Measurements from ENCODE around the gene ACKR4. TPM values are rescaled to one million over a fixed set of nuclear protein-coding genes. Genes with fewer than 3 reads are reported as not detected.

ACKR4 gene
- polyA plus RNA-seq, 1 of the 3 experiments (the other 2 are of a cell fraction): 0.10 TPM

- TF ChIP-seq ZBTB33 (IDR thresholded peaks at IDR 0.05; ENCODE audit: borderline replicate concordance, low read depth) (no peak), USF1 (IDR thresholded peaks at IDR 0.05; ENCODE audit: borderline replicate concordance, low read depth) (no peak), RCOR1 (IDR thresholded peaks at IDR 0.05; ENCODE audit: low read length) (no peak), USF2 (IDR thresholded peaks at IDR 0.05; ENCODE audit: borderline replicate concordance, low read depth, low read length) (no peak), TEAD4 (IDR thresholded peaks at IDR 0.05; ENCODE audit: borderline replicate concordance, insufficient read depth) (no peak), FOSL2 (IDR thresholded peaks at IDR 0.05; ENCODE audit: borderline replicate concordance, low read depth) (no peak), RFX5 (IDR thresholded peaks at IDR 0.05; ENCODE audit: low read length) (no peak), SIN3A (IDR thresholded peaks at IDR 0.05; ENCODE audit: borderline replicate concordance, low read depth, low read length) (no peak), EP300 (IDR thresholded peaks at IDR 0.05; ENCODE audit: borderline replicate concordance in 1 of 2, low read depth in 1 of 2, low read length in 1 of 2) (peak; percentile 14 to 31; a peak in 1 of 4 replicates), RAD21 (IDR thresholded peaks at IDR 0.05; ENCODE audit: low read length) (no peak), RXRA (IDR thresholded peaks at IDR 0.05; ENCODE audit: borderline replicate concordance, low read depth) (no peak), SMC3 (IDR thresholded peaks at IDR 0.05; ENCODE audit: low read depth, low read length) (no peak), PBX3 (IDR thresholded peaks at IDR 0.05) (peak; percentile 68; the same call in 1 of the 2 replicates), NFIC (IDR thresholded peaks at IDR 0.05; ENCODE audit: borderline replicate concordance) (peak; percentile 23; the same call in 1 of the 2 replicates), ELF1 (IDR thresholded peaks at IDR 0.05) (no peak), TAF1 (IDR thresholded peaks at IDR 0.05; ENCODE audit: borderline replicate concordance, low read depth, low read length) (no peak), GABPA (IDR thresholded peaks at IDR 0.05; ENCODE audit: low read depth) (no peak), MEF2A (IDR thresholded peaks at IDR 0.05; ENCODE audit: borderline replicate concordance, low read depth) (no peak), CHD2 (IDR thresholded peaks at IDR 0.05; ENCODE audit: low read length, partially characterized antibody) (no peak), REST (IDR thresholded peaks at IDR 0.05; ENCODE audit: low read depth, low read length) (no peak), GATA2 (CRISPR knock-in tag; IDR thresholded peaks at IDR 0.05) (no peak), FOXJ3 (CRISPR knock-in tag; IDR thresholded peaks at IDR 0.05) (no peak), EZH2phosphoT487 (IDR thresholded peaks at IDR 0.05; ENCODE audit: borderline replicate concordance, low read depth) (no peak)
Measured at GRCh38 chr3:132592216-132592615, 4.9 kb upstream of the ACKR4 start (continued).
